GM21515 (cell line): ENCODE data around the gene BRWD1.
"Not testable (repeated sequence)": the region's sequence is repeated elsewhere in the genome, so short reads cannot be mapped to it uniquely, and the experiment has no call there.

Source experiments
- ATAC-seq: cut with Tn5 transposase; IDR thresholded peaks from one replicate; pipeline ENCODE4 v1.9.1; 2021; ENCODE audit not compliant: unreplicated experiment

Gene BRWD1

GRCh38 chr21:39288987-39289386 lies 24.4 kb downstream of the BRWD1 start:
- no peak for ATAC-seq

DNA sequence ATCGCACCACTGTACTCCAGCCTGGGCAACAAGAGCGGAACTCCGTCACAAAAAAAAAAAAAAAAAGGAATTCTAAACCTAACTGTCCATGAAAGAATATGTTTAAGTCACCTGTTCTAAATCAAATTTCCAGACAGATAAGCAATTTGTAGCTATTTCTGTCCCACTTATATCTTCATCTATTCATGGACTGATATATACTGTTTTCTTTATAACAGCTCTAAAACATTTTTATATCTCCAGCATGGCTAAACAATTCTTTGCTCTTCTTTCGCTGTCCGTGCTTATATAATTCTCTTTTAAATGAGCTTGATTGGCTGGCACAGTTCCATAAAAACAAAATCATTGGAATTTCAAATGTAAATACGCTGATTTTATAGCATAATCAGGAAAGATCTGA lies 30.5 kb downstream of the BRWD1 start:
- ATAC-seq: no peak

DNA sequence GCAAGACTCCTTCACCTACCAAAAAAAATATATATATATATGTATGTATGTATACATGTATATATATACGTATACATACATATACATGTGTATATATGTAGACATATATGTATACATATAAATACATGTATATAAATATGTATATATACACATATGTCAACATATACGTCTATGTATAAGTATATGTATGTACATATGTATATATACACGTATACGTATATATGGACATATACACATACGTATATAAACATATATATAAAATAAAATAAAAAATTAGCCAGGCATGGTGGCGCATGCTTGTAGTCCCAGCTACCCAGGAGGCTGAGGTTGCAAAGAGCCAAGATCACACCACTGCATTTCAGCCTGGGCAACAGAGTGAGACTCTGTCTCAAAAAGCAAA lies 31.6 kb downstream of the BRWD1 start:
- no peak for ATAC-seq

DNA sequence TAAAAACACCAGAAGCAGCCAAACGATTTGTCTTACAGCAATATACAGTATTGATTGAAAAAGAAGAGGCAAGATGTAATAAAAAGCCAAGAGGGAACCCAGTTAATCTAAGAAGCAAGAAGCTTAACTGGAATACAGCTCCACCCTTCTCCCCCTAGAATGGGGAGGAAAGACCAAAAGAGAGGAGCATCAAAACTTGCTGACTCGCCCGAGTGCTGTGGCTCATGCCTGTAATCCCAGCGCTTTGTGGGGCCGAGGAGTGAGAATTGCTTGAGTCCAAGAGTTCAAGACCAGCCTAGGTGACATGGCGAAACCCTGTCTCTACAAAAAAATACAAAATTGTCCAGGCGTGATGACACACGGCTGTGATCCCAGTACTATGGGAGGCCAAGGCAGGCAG lies 32.2 kb downstream of the BRWD1 start:
- ATAC-seq: no peak

- no peak for ATAC-seq
These were observed 43.8 kb downstream of the BRWD1 start for GRCh38 chr21:39269620-39270019.

DNA sequence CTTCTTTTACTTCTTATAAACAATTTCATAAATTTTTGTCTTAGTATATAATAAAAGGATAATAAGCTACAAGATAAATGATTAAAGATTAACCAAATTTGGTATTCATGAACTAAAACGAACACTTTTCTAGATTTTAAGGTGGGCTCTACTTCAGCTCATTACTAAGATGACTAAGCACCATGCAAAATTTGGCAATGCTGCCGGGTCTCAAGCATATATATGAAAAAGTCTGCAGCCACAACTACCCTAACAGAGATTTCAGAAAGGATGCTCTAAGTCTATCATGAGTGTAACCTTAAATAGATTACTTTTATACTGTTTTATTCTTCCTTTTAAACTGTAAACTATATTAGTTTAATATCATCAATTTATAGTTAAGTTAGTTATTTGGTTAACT lies 47.8 kb downstream of the BRWD1 start:
- no peak for ATAC-seq

DNA sequence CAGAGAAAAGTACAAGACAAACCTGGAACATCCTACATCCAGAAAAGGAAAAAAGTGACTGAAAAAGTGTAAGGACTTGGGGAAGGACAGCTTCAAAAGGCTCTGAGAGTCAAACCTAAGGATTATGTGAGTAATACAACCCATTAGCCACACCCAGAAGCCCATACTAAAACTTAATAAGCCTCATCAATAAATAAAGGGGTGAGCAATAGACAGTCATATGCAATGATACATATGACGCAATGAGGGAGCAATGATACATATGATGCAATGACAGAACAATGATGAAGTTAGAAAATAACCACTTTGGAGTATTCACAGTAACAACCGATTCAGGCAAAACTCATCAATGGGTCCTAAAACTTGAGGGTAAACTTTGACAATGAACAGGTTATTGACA lies 50.1 kb downstream of the BRWD1 start:
- ATAC-seq: no peak

DNA sequence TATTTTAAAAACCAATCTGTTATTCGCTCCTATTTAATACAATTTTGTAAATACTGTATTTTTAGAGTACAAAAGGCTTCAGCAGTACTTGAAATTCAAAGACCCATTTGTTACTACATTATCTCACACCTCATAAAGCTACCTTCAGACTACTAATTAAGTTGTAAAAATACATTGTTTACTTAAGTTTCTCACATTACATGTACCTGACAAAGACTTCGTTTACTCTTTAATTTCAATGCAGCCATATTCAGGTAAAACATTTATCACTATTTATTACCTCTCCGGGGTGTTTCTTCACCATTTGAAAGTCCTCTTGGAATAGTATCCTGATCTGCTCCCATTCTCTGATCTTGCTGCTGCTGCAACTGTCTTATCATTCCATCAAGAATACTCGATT lies 55.2 kb downstream of the BRWD1 start:
- ATAC-seq: no peak

DNA sequence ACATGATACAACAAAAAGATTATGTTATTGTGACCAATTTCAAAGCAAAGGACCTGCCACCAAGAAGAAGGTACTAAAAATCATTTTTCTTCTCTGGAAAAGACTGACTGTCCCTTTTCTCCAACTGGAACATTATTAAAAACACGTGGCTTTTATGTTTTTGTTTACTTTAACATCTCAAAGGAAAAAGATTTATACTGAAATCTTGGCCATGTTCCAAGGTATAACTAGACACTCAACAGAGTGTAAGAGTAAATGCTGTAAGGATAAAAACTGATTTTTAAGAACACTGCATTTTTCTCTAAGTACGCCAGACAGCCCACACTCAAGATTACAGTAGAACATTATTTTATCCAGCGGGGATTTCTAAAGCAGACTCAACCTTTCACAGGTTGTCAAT lies 62.1 kb downstream of the BRWD1 start:
- ATAC-seq: no peak

DNA sequence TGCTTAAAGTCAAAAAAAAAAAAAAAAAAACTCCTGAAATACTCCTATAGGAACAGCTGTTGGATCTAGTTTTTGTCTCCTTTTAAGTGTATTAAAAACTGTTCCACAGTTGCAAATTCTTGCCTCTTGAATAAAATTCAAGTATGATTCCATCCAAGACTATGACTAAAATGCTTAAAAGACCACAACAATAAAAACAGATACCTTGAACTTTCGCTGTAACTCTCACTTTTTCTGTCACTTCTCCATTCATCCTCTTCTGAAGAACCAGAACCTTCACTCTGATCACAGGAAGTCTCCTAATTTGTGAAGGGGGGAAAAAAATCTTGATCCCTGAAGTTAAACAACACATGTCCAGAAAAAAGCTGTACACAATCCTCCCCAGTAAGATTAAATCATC lies 75.2 kb downstream of the BRWD1 start:
- ATAC-seq: no peak

GRCh38 chr21:39232861-39233291 lies 80.6 kb downstream of the BRWD1 start:
- no peak for ATAC-seq

DNA sequence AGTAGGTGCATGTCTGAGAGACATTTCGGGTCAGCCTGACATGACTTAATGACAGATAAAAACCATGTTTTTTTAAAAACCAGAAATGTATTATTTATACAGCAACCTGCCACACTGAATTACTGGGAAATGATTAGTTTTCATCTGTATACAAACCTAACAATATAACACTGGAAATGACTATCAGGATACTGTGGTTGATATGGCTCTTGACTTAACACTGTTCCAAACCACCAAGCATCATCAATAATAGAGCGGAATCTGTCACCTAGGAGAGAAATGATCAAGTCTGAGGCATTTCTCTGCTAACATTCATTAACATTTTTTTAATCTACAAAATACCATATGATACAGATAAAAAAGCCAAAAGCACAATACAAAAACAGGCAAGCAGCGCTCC lies 88.5 kb downstream of the BRWD1 start:
- ATAC-seq: no peak

DNA sequence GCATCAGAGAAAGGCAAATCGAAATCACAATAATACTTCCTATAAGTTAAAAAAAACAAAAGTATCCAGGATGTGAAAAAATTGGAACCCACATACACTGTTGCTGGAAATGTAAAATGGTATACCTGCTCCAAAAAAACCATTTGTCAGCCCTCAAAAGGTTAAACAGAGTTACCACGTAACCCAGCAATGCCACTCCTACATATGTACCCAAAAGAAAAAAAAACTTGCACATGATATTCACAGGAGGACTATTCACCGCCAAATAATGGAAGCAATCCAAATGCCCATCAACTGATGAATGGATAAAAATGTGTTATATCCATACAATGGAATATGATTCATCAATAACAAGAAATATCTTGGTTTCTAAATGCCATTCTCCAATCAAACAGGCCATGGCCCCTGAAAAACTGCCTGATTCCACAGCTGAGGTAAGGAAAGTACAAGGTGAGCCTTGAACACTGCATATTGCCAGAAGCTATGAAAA lies 91.4 kb downstream of the BRWD1 start:
- ATAC-seq: no peak

- no peak for ATAC-seq
These were observed 92.0 kb downstream of the BRWD1 start for GRCh38 chr21:39221282-39221996.

GRCh38 chr21:39220875-39221274 lies 92.6 kb downstream of the BRWD1 start:
- not testable (repeated sequence) for ATAC-seq

GRCh38 chr21:39220150-39220549 lies 93.3 kb downstream of the BRWD1 start:
- no peak for ATAC-seq

- no peak for ATAC-seq
These were observed 95.4 kb downstream of the BRWD1 start for GRCh38 chr21:39218082-39218409.

DNA sequence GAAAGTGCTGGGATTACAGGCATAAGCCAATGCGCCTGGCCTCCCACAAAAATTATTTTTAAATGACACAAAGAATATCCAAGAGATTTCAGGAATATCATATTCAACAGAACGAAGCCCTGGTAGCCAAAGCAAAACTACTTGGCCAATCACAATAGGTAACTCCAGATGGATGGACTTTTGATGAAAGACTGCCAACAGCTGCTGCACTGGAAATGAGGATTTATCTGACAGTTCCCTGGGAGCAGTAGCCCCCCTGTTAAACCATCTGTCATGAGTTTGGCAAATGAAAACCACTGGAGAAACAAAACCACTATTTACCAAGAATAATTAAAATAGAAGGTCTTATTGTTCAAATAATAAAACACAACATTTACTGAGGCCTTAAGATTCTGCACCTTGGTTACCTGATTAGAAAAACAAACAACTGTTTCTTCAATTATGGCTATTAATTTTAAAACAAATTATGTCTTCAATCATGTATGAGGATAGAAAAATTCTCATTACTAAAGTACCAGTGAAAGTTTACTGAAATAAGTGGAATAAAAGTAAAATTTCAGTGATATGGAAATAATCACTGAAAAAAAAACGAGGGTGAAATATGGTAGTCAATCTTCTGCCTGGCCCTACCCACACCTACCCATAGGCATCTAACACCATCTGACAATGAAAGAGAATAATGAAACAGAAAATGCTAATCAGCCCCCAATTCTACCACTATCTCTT lies 95.9 kb downstream of the BRWD1 start:
- no peak for ATAC-seq

- no peak for ATAC-seq
These were observed 97.1 kb downstream of the BRWD1 start for GRCh38 chr21:39216290-39216689.

DNA sequence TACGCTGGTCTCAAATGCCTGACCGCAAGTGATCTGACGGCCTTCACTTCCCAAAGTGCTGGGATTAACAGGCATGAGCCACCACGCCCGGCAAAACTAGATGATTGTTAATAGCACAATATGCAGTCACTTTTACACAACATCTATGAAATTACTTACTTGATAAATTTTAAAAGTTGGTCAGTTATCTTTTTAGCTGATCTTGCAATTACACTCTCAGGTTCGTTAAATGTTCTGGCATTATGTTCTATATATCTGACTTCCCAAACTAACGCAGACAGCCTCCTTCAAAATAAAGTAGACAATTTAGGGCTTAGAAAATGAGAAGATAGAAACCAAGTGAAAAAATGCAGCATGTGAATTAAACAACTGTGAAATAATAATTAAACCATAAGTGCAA lies 98.4 kb downstream of the BRWD1 start:
- no peak for ATAC-seq

GRCh38 chr21:39209334-39209688 lies 104.1 kb downstream of the BRWD1 start:
- ATAC-seq: no peak

- no peak for ATAC-seq
These were observed 104.7 kb downstream of the BRWD1 start for GRCh38 chr21:39208624-39209333.
